ENCODE results near the gene CHRD.

GRCh38 chr3:184351511-184352148, 28.2 kb upstream of the CHRD start:
- TF ChIP-seq POLR2A (IDR thresholded peaks at IDR 0.05): no peak
- no peak for TF ChIP-seq CTCF (IDR thresholded peaks at IDR 0.05 in 8 of 11, conservative IDR thresholded peaks at IDR 0.05 in 3 of 11)
